HepG2 (cell line): ENCODE results near the gene NSMCE1. TPM values are rescaled to one million over a fixed set of nuclear protein-coding genes. Genes with fewer than 3 reads are reported as not detected.

Source experiments
- ATAC-seq: fragments of 200-7000 bp; cut with Tn5 transposase; 3 replicates; pipeline ENCODE4 v1.9.1; 2020; ENCODE audit warnings: mild to moderate bottlenecking, moderate library complexity
- BruUV-seq: library from RNA; stranded (reverse); fragments of 400-500 nt; replicated peaks from 2 replicates; lab custom pipeline; 2021; lab: Mats Ljungman, UMichigan
- CTCF ChIA-PET: fragments of 300-600 bp; formaldehyde crosslinking; extraction: SDS; loops from one replicate; lab custom pipeline; 2021; ENCODE audit warnings: low total read pairs, inconsistent platforms, low intra/inter-chr PET ratio; lab: Yijun Ruan, JAX
- POLR2A ChIA-PET: fragments of 350-600 bp; sonication (Branson Sonifier 250); formaldehyde crosslinking; loops from one replicate; lab custom pipeline; 2020; ENCODE audit warnings: antibody characterized with exemption, inconsistent platforms; lab: Yijun Ruan, JAX
- DNase-seq: peaks from one replicate; pipeline ENCODE4 v3.0.0-alpha.2; 2015; ENCODE audit warnings: low spot score
- FAIRE-seq: peaks from 3 replicates; lab custom pipeline; 2011; peaks lifted over from hg19 to GRCh38; lab: Jason Lieb, UNC
- H2AFZ ChIP-seq: one replicate; pipeline ENCODE4 v1.6.1; 2011; ENCODE audit warnings: low read length, inconsistent platforms
- H3K27ac ChIP-seq: fragments of 300-600 bp; 3 replicates; pipeline ENCODE4 v1.8.0; 2011; ENCODE audit warnings: mixed run types, mild to moderate bottlenecking, mixed read lengths, low read length, inconsistent platforms; ENCODE audit not compliant: insufficient read depth; ENCODE audit errors: extremely low read length
- H3K27me3 ChIP-seq, 2 experiments: fragments of 200-600 bp in 1 of 2; 2 replicates in 1 of 2; 3 replicates in 1 of 2; pipeline versions ENCODE4 v1.6.0 to v1.8.0; 2011; ENCODE audit warnings: low read length in 2 of 2, mild to moderate bottlenecking in 2 of 2, moderate library complexity in 2 of 2, inconsistent platforms in 1 of 2; ENCODE audit not compliant: insufficient read depth in 2 of 2, control insufficient read depth in 1 of 2
- H3K36me3 ChIP-seq, 2 experiments: fragments of 200-600 bp in 1 of 2; replicated peaks in 1 of 2; 2 replicates in 1 of 2; 3 replicates in 1 of 2; pipeline versions ENCODE4 v1.5.1 to v1.8.0; 2011; ENCODE audit warnings: low read length in 2 of 2, inconsistent platforms in 1 of 2; ENCODE audit not compliant: insufficient read depth in 2 of 2, control insufficient read depth in 1 of 2
- H3K4me1 ChIP-seq: 2 replicates; pipeline ENCODE4 v1.5.1; 2012; ENCODE audit warnings: low read length, inconsistent platforms; ENCODE audit not compliant: insufficient read depth
- H3K4me2 ChIP-seq: 2 replicates; pipeline ENCODE4 v1.6.0; 2011; ENCODE audit warnings: low read depth, low read length, inconsistent platforms
- H3K4me3 ChIP-seq, 3 experiments: fragments of 200-600 bp in 1 of 3; sonication (generic), shearing (Covaris generic) in 1 of 3; replicated peaks in 1 of 3; 2 replicates each; pipeline ENCODE4 v1.5.1; 2011 to 2016; ENCODE audit warnings: low read length in 3 of 3, inconsistent platforms in 2 of 3, low read depth in 2 of 3, mild to moderate bottlenecking in 2 of 3, control low read depth in 1 of 3, mixed read lengths in 1 of 3; ENCODE audit not compliant: insufficient read depth in 1 of 3
- H3K79me2 ChIP-seq: one replicate; pipeline ENCODE4 v1.6.1; 2011; ENCODE audit warnings: low read length, inconsistent platforms; ENCODE audit not compliant: insufficient read depth
- H3K9ac ChIP-seq: 2 replicates; pipeline ENCODE4 v1.6.0; 2011; ENCODE audit warnings: mild to moderate bottlenecking, low read depth, low read length, inconsistent platforms; ENCODE audit not compliant: insufficient read depth
- H3K9me3 ChIP-seq: 2 replicates; pipeline ENCODE4 v1.5.1; 2012; ENCODE audit warnings: mild to moderate bottlenecking, low read length
- H4K20me1 ChIP-seq: 2 replicates; pipeline ENCODE4 v1.6.0; 2011; ENCODE audit warnings: inconsistent platforms, mild to moderate bottlenecking, low read length, moderate library complexity; ENCODE audit not compliant: insufficient read depth
- E2F5 ChIP-seq: sonication (generic); formaldehyde crosslinking; conservative IDR thresholded peaks from 2 replicates; pipeline ENCODE4 v1.4.0; 2020; ENCODE audit warnings: missing genetic modification reagents
- GLMP ChIP-seq: sonication (generic); formaldehyde crosslinking; IDR thresholded peaks from 2 replicates; pipeline ENCODE4 v1.9.0; 2021; ENCODE audit warnings: missing genetic modification reagents, mild to moderate bottlenecking, borderline replicate concordance
- ZBED4 ChIP-seq: sonication (generic); formaldehyde crosslinking; IDR thresholded peaks from 2 replicates; pipeline ENCODE4 v1.4.0; 2020; ENCODE audit warnings: missing genetic modification reagents, borderline replicate concordance
- ZFP36 ChIP-seq: fragments of 150-350 bp; IDR thresholded peaks from 2 replicates; pipeline ENCODE4 v1.6.1; 2018; ENCODE audit warnings: borderline replicate concordance, low read length, low read depth; ENCODE audit not compliant: partially characterized antibody
- ZNF362 ChIP-seq: sonication (generic); formaldehyde crosslinking; IDR thresholded peaks from 2 replicates; pipeline ENCODE4 v1.4.0; 2020; ENCODE audit warnings: missing genetic modification reagents, mild to moderate bottlenecking, borderline replicate concordance
- WGBS: methylation state at CpG from one replicate; pipeline ENCODE4 v1.1.6; 2017; ENCODE audit warnings: low lambda C conversion rate; 5-methylcytosine and 5-hydroxymethylcytosine counted together
- in situ Hi-C: cut with HindIII; loops from 2 replicates; pipeline ENCODE4 v1.10.0; 2017; ENCODE audit warnings: low pct_unique_long_range_greater_than_20kb; ENCODE audit not compliant: extremely low pct_ligation_motif_present
- intact Hi-C: fragments of 100-400 bp; cut with micrococcal nuclease; formaldehyde crosslinking; loops from one replicate; pipeline ENCODE4 v1.10.0; 2022; ENCODE audit not compliant: unreplicated experiment
- polyA plus RNA-seq, 8 experiments: library from polyadenylated mRNA; depleted of rRNA in 3 of 8; stranded (reverse) in 7 of 8; unstranded in 1 of 8; fragments of >200 nt; fragmentation: Illumina TruSeq in 4 of 8; extraction: Trizol in 4 of 8; gene quantifications; 2 replicates each; pipeline versions ENCODE4 v1.2.1 to v1.2.3, GENCODE V29; 2011 to 2016; ENCODE audit warnings: low read depth in 4 of 8, missing spikeins in 1 of 8, mixed read lengths in 1 of 8; ENCODE audit not compliant: insufficient read depth in 1 of 8
- total RNA-seq, 5 experiments: library from RNA; depleted of rRNA; stranded (reverse); fragments of >200 nt; fragmentation: Illumina TruSeq; extraction: Trizol; gene quantifications; 2 replicates each; pipeline ENCODE4 v1.2.3, GENCODE V29; 2016; ENCODE audit warnings: low read depth in 1 of 5

The NSMCE1 gene
- total and polyA plus RNA-seq, 2 of the 13 experiments (the other 11 are each of a cell fraction or from before 2014, with no cell fraction given): 42.7 to 52.9 TPM

- TF ChIP-seq GLMP: no peak
- no peak for TF ChIP-seq ZFP36
- TF ChIP-seq ZBED4 (CRISPR knock-in tag): no peak
Measured at GRCh38 chr16:27256861-27257260, 11.7 kb downstream of the NSMCE1 start (continued).

- DNase-seq (no peak), ATAC-seq (no peak), FAIRE-seq (no peak)
- Histone ChIP-seq H2AFZ (no peak overlapping the region), H3K27ac (no peak overlapping the region), H3K36me3 (peaks cover 6 to 16% of the 10 kb centered on the region in 2 experiments; a peak in 4 of 5 replicates), H3K4me2 (no peak overlapping the region), H3K27me3 (no peaks in the 10 kb centered on the region), H3K9me3 (no peaks in the 10 kb centered on the region), H3K4me3 (no peak overlapping the region), H4K20me1 (no peaks in the 10 kb centered on the region), H3K4me1 (peaks cover 23% of the 10 kb centered on the region), H3K79me2 (no peaks in the 10 kb centered on the region), H3K9ac (no peak overlapping the region)
- intact Hi-C loops: no loop called here
- in situ Hi-C loops: no loop called here
- BruUV-seq: no TSS peak
- ChIA-PET POLR2A (no interaction called here), CTCF (no interaction called here)
- TF ChIP-seq E2F5 (CRISPR knock-in tag) (no peak), ZNF362 (CRISPR knock-in tag) (0 out of 2 replicates have a peak, but pooled peaks have one; percentile 5)
- WGBS: 96% methylated on average over 3 of the region's 3 CpGs
Measured at GRCh38 chr16:27254262-27254811, 14.2 kb downstream of the NSMCE1 start.
